Prostate gland (tissue), 2 donors: ENCODE data around the gene TTN. TPM values are rescaled to one million over a fixed set of nuclear protein-coding genes. Genes with fewer than 3 reads are reported as not detected.

Experiments used
- DNase-seq: peaks from one replicate; pipeline ENCODE4 v3.0.0-alpha.2; 2019; ENCODE audit warnings: low spot score
- H3K27ac ChIP-seq, 2 donors: fragments of 200-600 bp; sonication (generic); 2 replicates each; pipeline ENCODE4 v1.5.1; 2017 to 2019
- H3K27me3 ChIP-seq: fragments of 200-600 bp; sonication (generic); replicated peaks from 2 replicates; pipeline ENCODE4 v1.5.1; 2019; ENCODE audit not compliant: insufficient read depth
- H3K36me3 ChIP-seq, 2 donors: fragments of 200-600 bp; sonication (generic); 1 replicate in 1 of 2; 2 replicates in 1 of 2; pipeline versions ENCODE4 v1.5.1 to v1.8.1; 2017 to 2019
- H3K4me1 ChIP-seq: fragments of 200-600 bp; sonication (generic); replicated peaks from 2 replicates; pipeline ENCODE4 v1.5.1; 2019
- H3K4me3 ChIP-seq, 2 donors: fragments of 200-600 bp; sonication (generic); 2 replicates each; pipeline ENCODE4 v1.5.1; 2017 to 2019
- H3K9me3 ChIP-seq: fragments of 200-600 bp; sonication (generic); 2 replicates; pipeline ENCODE4 v1.5.1; 2017
- CTCF ChIP-seq, 4 experiments: fragments of 200-600 bp in 2 of 4; fragments of 450-650 bp in 2 of 4; sonication (generic) in 2 of 4; IDR thresholded peaks; 1 replicate in 3 of 4; 2 replicates in 1 of 4; pipeline ENCODE4 v1.5.1; 2016 to 2019; ENCODE audit warnings: antibody characterized with exemption in 4 of 4, mild to moderate bottlenecking in 2 of 4, moderate library complexity in 2 of 4
- POLR2A ChIP-seq: fragments of 450-650 bp; IDR thresholded peaks from one replicate; pipeline ENCODE4 v1.6.1; 2016; ENCODE audit warnings: antibody characterized with exemption, mild to moderate bottlenecking
- POLR2AphosphoS5 ChIP-seq: sonication (generic); formaldehyde crosslinking; IDR thresholded peaks from one replicate; pipeline ENCODE4 v1.6.1; 2017; ENCODE audit warnings: antibody characterized with exemption
- WGBS: methylation state at CpG from one replicate; pipeline ENCODE4 v1.1.5; 2018; 5-methylcytosine and 5-hydroxymethylcytosine counted together
- intact Hi-C: fragments of 100-400 bp; cut with DNase I; formaldehyde crosslinking; loops from one replicate; pipeline ENCODE4 v1.14.2; 2022
- total RNA-seq, 2 donors: library from RNA; depleted of rRNA; stranded (reverse); fragments of >200 nt; gene quantifications; one replicate each; pipeline ENCODE4 v1.1.0, GENCODE V29; 2016

The TTN gene
- total RNA-seq, 2 donors from 2014 or later = 10.3 to 36.8 TPM

- Histone ChIP-seq H3K36me3 (peaks cover 0 to 7% of the 10 kb centered on the region in 2 donors), H3K4me3 (no peak overlapping the region), H3K4me1 (no peaks in the 10 kb centered on the region), H3K27me3 (no peaks in the 10 kb centered on the region), H3K9me3 (no peaks in the 10 kb centered on the region), H3K27ac (no peak overlapping the region)
- TF ChIP-seq CTCF (IDR thresholded peaks at IDR 0.05) (no peak), POLR2AphosphoS5 (no peak), POLR2A (no peak)
- intact Hi-C loops = no loop called here
- DNase-seq = no peak
- 96% methylated on average over 7 of the region's 7 CpGs for WGBS
Measured at GRCh38 chr2:178574789-178575188, 232.4 kb downstream of the TTN start.

GRCh38 chr2:178568227-178568626 lies 239.0 kb downstream of the TTN start:
- no peaks in the 10 kb centered on the region for H3K27me3 ChIP-seq
- H3K4me1 ChIP-seq = no peaks in the 10 kb centered on the region
- 97% methylated on average over 4 of the region's 4 CpGs for WGBS
- no peak overlapping the region for H3K27ac ChIP-seq
- no peaks in the 10 kb centered on the region for H3K36me3 ChIP-seq
- no peak for DNase-seq
- intact Hi-C loops = no loop called here
- no peak overlapping the region for H3K4me3 ChIP-seq
- no peaks in the 10 kb centered on the region for H3K9me3 ChIP-seq
- no peak for TF ChIP-seq CTCF (IDR thresholded peaks at IDR 0.05)

- WGBS = 83% methylated on average over 2 of the region's 2 CpGs
- H3K4me1 ChIP-seq = no peaks in the 10 kb centered on the region
- no peak overlapping the region for H3K4me3 ChIP-seq
- DNase-seq = no peak
- H3K27ac ChIP-seq = no peak overlapping the region
- H3K27me3 ChIP-seq = no peaks in the 10 kb centered on the region
- H3K9me3 ChIP-seq = no peaks in the 10 kb centered on the region
- intact Hi-C loops = no loop called here
- H3K36me3 ChIP-seq = no peaks in the 10 kb centered on the region
- TF ChIP-seq POLR2A (no peak), POLR2AphosphoS5 (no peak), CTCF (IDR thresholded peaks at IDR 0.05) (no peak)
Measured at GRCh38 chr2:178553047-178553446, 254.2 kb downstream of the TTN start.

GRCh38 chr2:178550352-178550751 lies 256.9 kb downstream of the TTN start:
- Histone ChIP-seq H3K4me3 (no peak overlapping the region), H3K9me3 (no peaks in the 10 kb centered on the region), H3K27me3 (no peaks in the 10 kb centered on the region), H3K4me1 (no peaks in the 10 kb centered on the region), H3K27ac (no peak overlapping the region), H3K36me3 (no peaks in the 10 kb centered on the region)
- intact Hi-C loops = no loop called here
- no peak for TF ChIP-seq CTCF (IDR thresholded peaks at IDR 0.05)
- TF ChIP-seq POLR2A = no peak
- no peak for TF ChIP-seq POLR2AphosphoS5
- WGBS = 93% methylated on average over 2 of the region's 2 CpGs
- no peak for DNase-seq

- no peaks in the 10 kb centered on the region for H3K36me3 ChIP-seq
- H3K27ac ChIP-seq = no peak overlapping the region
- WGBS = 87% methylated on average over 5 of the region's 5 CpGs
- intact Hi-C loops = no loop called here
- no peaks in the 10 kb centered on the region for H3K9me3 ChIP-seq
- DNase-seq = no peak
- TF ChIP-seq POLR2AphosphoS5 = no peak
- no peak for TF ChIP-seq POLR2A
- no peak for TF ChIP-seq CTCF (IDR thresholded peaks at IDR 0.05)
- H3K4me1 ChIP-seq = no peaks in the 10 kb centered on the region
- H3K4me3 ChIP-seq = no peak overlapping the region
- no peaks in the 10 kb centered on the region for H3K27me3 ChIP-seq
Measured at GRCh38 chr2:178542569-178542968, 264.7 kb downstream of the TTN start.
